AG04449 (cell line): ENCODE measurements around the gene SMPD3.

ENCODE experiments used
- CTCF ChIA-PET: fragments of 350-600 bp; formaldehyde crosslinking; extraction: SDS; loops from one replicate; lab custom pipeline; 2021; ENCODE audit warnings: antibody characterized with exemption; lab: Yijun Ruan, JAX
- POLR2A ChIA-PET: fragments of 400-600, 350-600 bp; formaldehyde crosslinking; extraction: SDS; loops from one replicate; lab custom pipeline; 2020; ENCODE audit warnings: antibody characterized with exemption, inconsistent platforms; lab: Yijun Ruan, JAX
- DNase-seq: peaks from one replicate; pipeline ENCODE4 v3.0.0-alpha.2; 2010; ENCODE audit warnings: low read depth, low spot score
- H3K4me3 ChIP-seq: 2 replicates; pipeline ENCODE4 v1.5.1; 2011; ENCODE audit warnings: low read depth, mild to moderate bottlenecking, control low read depth, low read length
- TF ChIP-seq, protein P1 (sequence below): IDR thresholded peaks from one replicate; pipeline ENCODE4 v1.5.1; 2011; ENCODE audit warnings: mild to moderate bottlenecking, moderate library complexity, low read length, control low read depth, inconsistent platforms; ENCODE audit not compliant: insufficient read depth; ENCODE audit errors: missing control alignments

SMPD3 gene

DNA sequence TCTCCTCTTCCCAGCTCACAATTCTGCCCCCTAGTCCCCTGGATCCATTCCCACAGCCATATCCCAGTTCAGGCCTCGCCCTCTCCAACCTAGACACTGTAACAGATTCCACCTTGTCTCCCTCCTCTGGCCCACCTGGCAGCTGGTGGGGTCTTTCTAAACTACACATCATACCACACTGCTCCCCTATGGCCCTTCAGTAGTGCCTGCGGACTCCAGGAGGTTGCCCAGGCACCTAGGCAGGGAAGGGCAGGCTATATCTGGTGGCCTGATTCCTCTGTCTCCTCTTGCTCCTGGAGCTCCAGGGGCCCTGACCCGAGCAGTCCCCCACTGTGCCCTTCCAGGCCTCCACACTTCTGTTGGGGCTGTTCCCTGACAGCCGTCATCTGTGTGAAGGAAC is 64.5 kb downstream of the SMPD3 start:
- H3K4me3 ChIP-seq: no peak overlapping the region
- TF ChIP-seq, protein P1, sequence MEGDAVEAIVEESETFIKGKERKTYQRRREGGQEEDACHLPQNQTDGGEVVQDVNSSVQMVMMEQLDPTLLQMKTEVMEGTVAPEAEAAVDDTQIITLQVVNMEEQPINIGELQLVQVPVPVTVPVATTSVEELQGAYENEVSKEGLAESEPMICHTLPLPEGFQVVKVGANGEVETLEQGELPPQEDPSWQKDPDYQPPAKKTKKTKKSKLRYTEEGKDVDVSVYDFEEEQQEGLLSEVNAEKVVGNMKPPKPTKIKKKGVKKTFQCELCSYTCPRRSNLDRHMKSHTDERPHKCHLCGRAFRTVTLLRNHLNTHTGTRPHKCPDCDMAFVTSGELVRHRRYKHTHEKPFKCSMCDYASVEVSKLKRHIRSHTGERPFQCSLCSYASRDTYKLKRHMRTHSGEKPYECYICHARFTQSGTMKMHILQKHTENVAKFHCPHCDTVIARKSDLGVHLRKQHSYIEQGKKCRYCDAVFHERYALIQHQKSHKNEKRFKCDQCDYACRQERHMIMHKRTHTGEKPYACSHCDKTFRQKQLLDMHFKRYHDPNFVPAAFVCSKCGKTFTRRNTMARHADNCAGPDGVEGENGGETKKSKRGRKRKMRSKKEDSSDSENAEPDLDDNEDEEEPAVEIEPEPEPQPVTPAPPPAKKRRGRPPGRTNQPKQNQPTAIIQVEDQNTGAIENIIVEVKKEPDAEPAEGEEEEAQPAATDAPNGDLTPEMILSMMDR: no peak
- CTCF ChIA-PET: interaction anchor here (1.0 to 4.0 kb wide), 5 partner anchors 12 to 135 kb away, joined by 3 to 31 read pairs (median 4); no protein-coding TSS in a partner anchor
- POLR2A ChIA-PET: no interaction called here
- no peak for DNase-seq

DNA sequence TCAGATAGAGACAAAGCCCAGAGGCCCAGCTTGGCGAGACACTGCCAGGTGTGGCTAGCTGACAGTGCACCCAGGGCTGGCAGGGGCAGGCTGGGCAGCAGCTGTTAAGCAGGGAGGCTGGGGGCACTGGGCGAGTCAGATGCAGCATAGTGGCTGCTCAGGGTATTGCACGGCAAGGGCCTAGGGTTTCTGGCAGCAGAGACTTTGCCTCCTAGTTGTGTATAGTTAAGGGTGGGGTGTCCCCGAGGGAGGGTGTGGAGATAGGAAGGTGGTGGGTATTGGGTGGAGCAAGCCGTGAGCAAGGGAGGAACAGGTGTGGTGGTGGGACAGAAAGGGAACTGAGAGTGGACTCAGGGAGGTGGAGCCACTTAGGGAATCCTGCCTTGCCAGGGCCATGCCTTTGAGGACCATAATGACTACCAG is 66.0 kb downstream of the SMPD3 start:
- no peak for DNase-seq
- H3K4me3 ChIP-seq: no peak overlapping the region
- POLR2A ChIA-PET: no interaction called here
- CTCF ChIA-PET: interaction anchor here (0.7 to 4.0 kb wide), 5 partner anchors 10 to 18 kb away, joined by 3 to 31 read pairs (median 4); no protein-coding TSS in a partner anchor
- TF ChIP-seq, protein P1: no peak

DNA sequence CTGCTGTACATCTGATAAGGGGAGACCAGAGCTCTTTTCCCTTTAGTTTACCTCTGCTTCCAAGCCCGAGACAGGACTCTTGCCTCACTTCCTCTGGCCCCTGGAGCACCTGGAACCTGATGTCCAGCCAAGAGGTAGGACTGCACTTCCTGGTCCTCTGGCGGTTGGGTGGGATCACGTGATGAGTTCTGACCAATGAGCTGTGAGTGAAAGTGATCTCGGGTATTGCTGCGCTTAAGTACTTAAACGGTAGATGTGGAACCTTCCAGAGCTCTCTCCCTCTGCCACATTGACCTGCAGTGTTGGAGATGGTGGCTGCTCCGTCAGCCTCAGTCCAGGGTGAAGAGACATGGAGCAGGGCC is 67.0 kb downstream of the SMPD3 start:
- POLR2A ChIA-PET: no interaction called here
- H3K4me3 ChIP-seq: no peak overlapping the region
- TF ChIP-seq, protein P1: no peak
- CTCF ChIA-PET: interaction anchor here (1.2 to 4.0 kb wide), 6 partner anchors 9 to 140 kb away, joined by 3 to 31 read pairs (median 4); no protein-coding TSS in a partner anchor
- DNase-seq: no peak

DNA sequence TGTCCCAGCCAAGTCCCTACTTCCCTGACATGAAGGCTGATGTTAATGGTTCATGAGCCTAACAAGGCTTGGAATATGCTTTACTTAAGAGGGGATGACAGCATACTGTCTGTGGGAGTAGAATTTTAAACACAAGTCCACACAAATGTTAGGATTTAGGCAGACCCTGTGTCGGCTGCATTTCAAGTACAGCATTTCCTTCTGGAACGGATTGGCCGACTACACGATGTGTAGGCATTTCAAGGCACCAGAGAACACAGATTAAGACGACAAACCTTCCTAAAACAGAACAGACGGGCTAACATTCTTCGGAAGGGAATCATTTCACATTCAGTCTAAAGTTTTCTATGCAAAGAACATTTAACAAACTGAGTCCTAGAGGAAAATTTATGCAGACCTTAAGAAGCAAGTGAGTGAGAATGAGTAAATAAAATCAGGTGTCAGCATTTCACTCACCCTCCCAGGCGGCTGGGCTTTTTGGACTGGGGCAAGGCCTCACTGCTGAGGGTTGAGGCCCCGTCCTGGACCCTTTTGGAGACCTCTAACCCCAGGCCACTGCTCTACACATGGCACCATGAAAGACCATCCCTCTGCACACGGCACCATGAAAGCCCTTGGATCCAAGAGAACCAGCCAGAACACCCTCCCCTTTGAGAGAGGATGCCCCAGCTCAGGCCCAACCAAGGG is 67.5 kb downstream of the SMPD3 start:
- TF ChIP-seq, protein P1: no peak
- no peak for DNase-seq
- H3K4me3 ChIP-seq: no peak overlapping the region
- ChIA-PET POLR2A (no interaction called here), CTCF (interaction anchor here (1.2 to 4.0 kb wide), 6 partner anchors 9 to 140 kb away, joined by 3 to 31 read pairs (median 4); no protein-coding TSS in a partner anchor)

DNA sequence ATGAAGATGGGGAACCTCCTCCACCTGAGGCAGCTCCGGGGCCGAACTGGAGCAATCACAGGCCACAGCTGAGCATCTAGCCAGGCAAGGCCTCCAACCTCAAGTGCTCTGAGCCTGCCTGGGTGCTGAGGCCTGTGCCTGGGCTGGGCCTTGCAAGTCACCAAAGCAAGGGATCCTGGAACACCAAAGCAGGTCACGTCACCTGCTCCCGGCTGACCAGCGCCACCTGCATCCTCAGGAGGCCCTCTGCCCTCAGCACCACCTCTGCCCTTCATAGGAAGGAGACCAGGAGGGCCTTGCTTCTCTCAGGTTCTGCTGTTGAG is 68.0 kb downstream of the SMPD3 start:
- H3K4me3 ChIP-seq: no peak overlapping the region
- TF ChIP-seq, protein P1: no peak
- no peak for DNase-seq
- CTCF ChIA-PET: interaction anchor here (1.2 to 1.7 kb wide), 2 partner anchors 13 to 141 kb away, joined by 3 read pairs; no protein-coding TSS in a partner anchor
- POLR2A ChIA-PET: no interaction called here

DNA sequence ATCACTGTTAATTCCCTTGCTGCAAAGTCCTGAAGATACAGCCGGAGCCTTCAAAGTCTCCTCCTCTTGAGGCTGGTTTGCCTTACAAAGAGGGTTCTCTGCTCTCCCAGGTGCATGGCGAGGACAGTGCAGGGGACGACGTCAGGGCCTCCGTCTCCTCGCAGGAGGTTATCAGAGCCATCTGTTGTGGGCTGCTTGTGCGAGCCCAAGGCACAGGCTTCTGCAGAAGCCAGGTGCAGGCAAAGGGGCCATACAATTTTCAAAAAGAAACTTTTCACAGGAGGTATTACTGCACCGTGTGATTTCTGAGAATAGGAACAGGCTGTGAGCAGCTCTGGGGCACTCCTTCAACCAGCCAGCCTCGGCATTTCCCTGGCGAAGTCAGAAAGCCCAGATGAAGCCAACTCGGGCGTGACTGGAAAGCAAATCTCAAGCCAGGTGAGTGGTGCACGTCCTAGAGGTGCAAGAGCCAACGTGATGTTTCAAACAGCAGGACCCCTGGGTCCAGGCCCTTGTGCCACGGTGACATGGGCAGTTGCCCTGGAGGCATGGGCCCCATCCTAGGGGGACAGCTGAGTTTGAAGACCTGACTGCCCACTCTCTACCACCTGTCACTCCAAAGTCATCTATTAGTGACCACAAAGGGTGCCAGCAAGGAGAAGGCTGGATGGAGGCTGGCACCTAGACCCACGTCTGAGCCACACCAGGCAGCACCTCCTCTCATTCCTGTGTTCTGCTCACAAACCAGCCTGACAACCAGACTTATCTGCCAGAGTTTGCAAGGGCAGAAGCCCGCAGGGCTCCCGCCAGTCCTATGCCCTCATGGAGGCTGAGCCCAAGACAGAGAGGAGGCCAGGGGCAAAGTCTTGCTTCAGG is 68.6 kb downstream of the SMPD3 start:
- CTCF ChIA-PET: interaction anchor here (1.2 to 2.8 kb wide), 2 partner anchors 130 to 141 kb away, joined by 3 to 9 read pairs; no protein-coding TSS in a partner anchor

More for the DNA sequence above, 68.6 kb downstream of the SMPD3 start:
- H3K4me3 ChIP-seq: no peak overlapping the region
- TF ChIP-seq, protein P1: no peak
- POLR2A ChIA-PET: no interaction called here
- no peak for DNase-seq
